K562 (cell line): Measurements from ENCODE around the gene TFPI2. TPM values are rescaled to one million over a fixed set of nuclear protein-coding genes. Genes with fewer than 3 reads are reported as not detected.

Source experiments
- ATAC-seq: fragments of 200-7000 bp; cut with Tn5 transposase; 3 replicates; pipeline ENCODE4 v1.9.1; 2020; ENCODE audit warnings: moderate library complexity
- BruUV-seq: library from RNA; stranded (reverse); fragments of 400-500 nt; replicated peaks from 2 replicates; lab custom pipeline; 2021; lab: Mats Ljungman, UMichigan
- CTCF ChIA-PET: fragments of 300-600 bp; formaldehyde crosslinking; extraction: SDS; loops from one replicate; lab custom pipeline; 2021; ENCODE audit warnings: low intra/inter-chr PET ratio; lab: Yijun Ruan, JAX
- POLR2A ChIA-PET: fragments of 300-600, 350-650 bp; sonication (Branson Sonifier 250); formaldehyde crosslinking; extraction: SDS; loops from one replicate; lab custom pipeline; 2021; ENCODE audit warnings: antibody characterized with exemption, inconsistent platforms; lab: Yijun Ruan, JAX
- DNase-seq, 4 experiments: peaks; one replicate each; pipeline versions ENCODE4 v3.0.0 to v3.0.0-alpha.2; 2011 to 2018; ENCODE audit warnings: low spot score in 3 of 4, mixed read lengths in 3 of 4; ENCODE audit errors: extremely low read depth in 1 of 4
- FAIRE-seq: peaks from 2 replicates; lab custom pipeline; 2011; peaks lifted over from hg19 to GRCh38; lab: Jason Lieb, UNC
- H2AFZ ChIP-seq: 2 replicates; pipeline ENCODE4 v1.6.0; 2011; ENCODE audit warnings: low read depth, low read length, control low read depth, inconsistent platforms
- H3K27ac ChIP-seq: fragments of 200-600 bp; 3 replicates; pipeline ENCODE4 v1.8.0; 2011; ENCODE audit warnings: low read depth, mild to moderate bottlenecking, control low read depth, inconsistent platforms, low read length, moderate library complexity, mixed read lengths; ENCODE audit errors: extremely low read depth
- H3K27me3 ChIP-seq, 2 experiments: fragments of 300-600 bp in 1 of 2; 2 replicates in 1 of 2; 3 replicates in 1 of 2; pipeline versions ENCODE4 v1.6.0 to v1.8.0; 2011; ENCODE audit warnings: inconsistent platforms in 2 of 2, low read length in 2 of 2, mild to moderate bottlenecking in 1 of 2, mixed read lengths in 1 of 2, moderate library complexity in 1 of 2; ENCODE audit not compliant: control insufficient read depth in 2 of 2, insufficient read depth in 2 of 2
- H3K36me3 ChIP-seq: fragments of 300-600 bp; 3 replicates; pipeline ENCODE4 v1.8.0; 2011; ENCODE audit warnings: mild to moderate bottlenecking, low read length, inconsistent platforms; ENCODE audit not compliant: control insufficient read depth, insufficient read depth
- H3K4me1 ChIP-seq, 2 experiments: fragments of 200-600 bp in 1 of 2; replicated peaks in 1 of 2; 2 replicates in 1 of 2; 3 replicates in 1 of 2; pipeline versions ENCODE4 v1.5.1 to v1.8.0; 2011; ENCODE audit warnings: inconsistent platforms in 2 of 2, low read length in 2 of 2, mild to moderate bottlenecking in 1 of 2, mixed read lengths in 1 of 2, moderate library complexity in 1 of 2; ENCODE audit not compliant: control insufficient read depth in 2 of 2, insufficient read depth in 2 of 2
- H3K4me2 ChIP-seq: 2 replicates; pipeline ENCODE4 v1.6.1; 2011; ENCODE audit warnings: low read length, control low read depth, inconsistent platforms, mixed read lengths; ENCODE audit not compliant: insufficient read depth
- H3K4me3 ChIP-seq: fragments of 200-600 bp; sonication (generic), shearing (Covaris generic); 2 replicates; pipeline ENCODE4 v1.5.1; 2016; ENCODE audit warnings: control low read depth, inconsistent platforms
- H3K79me2 ChIP-seq: fragments of 200-600 bp; 3 replicates; pipeline ENCODE4 v1.8.0; 2011; ENCODE audit warnings: low read length, inconsistent platforms; ENCODE audit not compliant: control insufficient read depth, insufficient read depth
- H3K9ac ChIP-seq, 2 experiments: 2 replicates each; pipeline versions ENCODE4 v1.6.0 to v1.6.1; 2011; ENCODE audit warnings: low read depth in 2 of 2, low read length in 2 of 2, control low read depth in 1 of 2, inconsistent platforms in 1 of 2, mild to moderate bottlenecking in 1 of 2, mixed read lengths in 1 of 2; ENCODE audit not compliant: insufficient read depth in 1 of 2
- H3K9me1 ChIP-seq: one replicate; pipeline ENCODE4 v1.6.0; 2011; ENCODE audit warnings: inconsistent platforms, mild to moderate bottlenecking, low read length, moderate library complexity; ENCODE audit not compliant: control insufficient read depth, insufficient read depth
- H3K9me3 ChIP-seq: replicated peaks from 2 replicates; pipeline ENCODE4 v1.5.1; 2011; ENCODE audit warnings: low read depth, low read length, inconsistent platforms; ENCODE audit not compliant: control insufficient read depth, insufficient read depth
- H4K20me1 ChIP-seq: replicated peaks from 2 replicates; pipeline ENCODE4 v1.6.1; 2011; ENCODE audit warnings: low read length, inconsistent platforms, mixed read lengths; ENCODE audit not compliant: control insufficient read depth, insufficient read depth
- ELF1 ChIP-seq: fragments of 200-800 bp; sonication (Bioruptor generic); IDR thresholded peaks from 2 replicates; pipeline ENCODE4 v1.6.1; 2016; ENCODE audit warnings: missing genetic modification characterization, missing compliant biosample characterization
- FOXM1 ChIP-seq, 2 experiments: fragments of 450-650 bp in 1 of 2; sonication (generic) in 1 of 2; formaldehyde crosslinking in 1 of 2; IDR thresholded peaks; 2 replicates each; pipeline versions ENCODE4 v1.6.1 to v1.9.0; 2017 to 2022; ENCODE audit warnings: low read depth in 2 of 2, mild to moderate bottlenecking in 2 of 2, missing genetic modification reagents in 1 of 2, moderate library complexity in 1 of 2
- GTF2A2 ChIP-seq: IDR thresholded peaks from 2 replicates; pipeline ENCODE4 v1.6.1; 2016; ENCODE audit warnings: mild to moderate bottlenecking, missing genetic modification characterization, missing compliant biosample characterization
- GTF2F1 ChIP-seq: IDR thresholded peaks from 2 replicates; pipeline ENCODE4 v1.6.1; 2011; ENCODE audit warnings: low read depth, low read length, improper control_type of control experiment
- HDAC8 ChIP-seq: fragments of 450-650 bp; IDR thresholded peaks from 2 replicates; pipeline ENCODE4 v1.6.1; 2016; ENCODE audit warnings: mild to moderate bottlenecking, missing genetic modification characterization, moderate library complexity, missing compliant biosample characterization
- HMGN3 ChIP-seq: IDR thresholded peaks from 2 replicates; pipeline ENCODE4 v1.6.1; 2011; ENCODE audit warnings: borderline replicate concordance, low read depth, mild to moderate bottlenecking, mixed read lengths, low read length; ENCODE audit not compliant: insufficient read length; ENCODE audit errors: extremely low read depth
- MAFK ChIP-seq: IDR thresholded peaks from 2 replicates; pipeline ENCODE4 v1.6.1; 2011; ENCODE audit warnings: low read length, improper control_type of control experiment
- PHF8 ChIP-seq: fragments of 200-600 bp; sonication (generic); IDR thresholded peaks from 2 replicates; pipeline ENCODE4 v1.6.1; 2012; ENCODE audit warnings: mixed run types, mild to moderate bottlenecking, inconsistent platforms, low read length, moderate library complexity, borderline replicate concordance
- RNF2 ChIP-seq: sonication (generic); IDR thresholded peaks from 2 replicates; pipeline ENCODE4 v1.6.1; 2016
- SAP30 ChIP-seq: fragments of 200-600 bp; sonication (generic); IDR thresholded peaks from 2 replicates; pipeline ENCODE4 v1.6.1; 2012; ENCODE audit warnings: borderline replicate concordance, low read depth, mild to moderate bottlenecking, moderate library complexity, low read length, control low read depth, inconsistent platforms; ENCODE audit not compliant: insufficient read depth, poor library complexity, severe bottlenecking
- SMARCE1 ChIP-seq: fragments of 450-650 bp; IDR thresholded peaks from 2 replicates; pipeline ENCODE4 v1.7.1; 2016; ENCODE audit warnings: mild to moderate bottlenecking
- SNRNP70 ChIP-seq: fragments of 200-400 bp; formaldehyde crosslinking; optimal IDR thresholded peaks from 2 replicates; pipeline ENCODE3; 2017; ENCODE audit warnings: low read depth, low read length
- TSC22D4 ChIP-seq: fragments of 450-650 bp; IDR thresholded peaks from 2 replicates; pipeline ENCODE4 v1.6.1; 2016; ENCODE audit warnings: missing genetic modification characterization, missing biosample characterization, control low read depth
- ZNF76 ChIP-seq: fragments of 250-450 bp; sonication (Bioruptor Pico); IDR thresholded peaks from 2 replicates; pipeline ENCODE4 v1.4.0; 2020; ENCODE audit warnings: mild to moderate bottlenecking, moderate library complexity, borderline replicate concordance
- ZNF79 ChIP-seq: fragments of 250-450 bp; sonication (Bioruptor Pico); IDR thresholded peaks from 2 replicates; pipeline ENCODE4 v1.4.0; 2020; ENCODE audit warnings: low read depth, mild to moderate bottlenecking, moderate library complexity
- WGBS: fragments of 100-300 bp; shearing (Covaris generic); methylation state at CpG from one replicate; pipeline ENCODE4 v1.1.6; 2016; ENCODE audit warnings: low coverage, mixed read lengths; ENCODE audit not compliant: insufficient coverage; ENCODE audit errors: missing lambda C conversion rate; 5-methylcytosine and 5-hydroxymethylcytosine counted together
- in situ Hi-C: fragments of 300-500 bp; cut with MboI; formaldehyde crosslinking; loops from 4 replicates; pipeline ENCODE4 v1.15.0; 2018; ENCODE audit warnings: inconsistent platforms, mixed read lengths
- intact Hi-C: fragments of 100-400 bp; cut with micrococcal nuclease; formaldehyde crosslinking; loops from 2 replicates; pipeline ENCODE4 v1.14.2; 2022
- polyA plus RNA-seq, 8 experiments: library from polyadenylated mRNA; depleted of rRNA in 4 of 8; stranded (reverse) in 5 of 8; unstranded in 3 of 8; fragments of >200 nt; fragmentation: Nextera tagmentation in 2 of 8; fragmentation: Illumina TruSeq in 1 of 8; extraction: Ambion mirVana in 2 of 8; extraction: Trizol in 1 of 8; gene quantifications; 2 replicates each; pipeline versions ENCODE4 v1.2.1 to v1.2.3, GENCODE V29; 2011 to 2014; ENCODE audit warnings: inconsistent platforms in 1 of 8, missing spikeins in 1 of 8
- total RNA-seq, 7 experiments: library from RNA; depleted of rRNA in 6 of 7; stranded (reverse); fragments of >200 nt in 6 of 7; fragmentation: Illumina TruSeq in 2 of 7; extraction: Trizol in 2 of 7; gene quantifications; 2 replicates each; pipeline versions ENCODE4 v1.2.1 to v1.2.3, GENCODE V29; 2011 to 2021; ENCODE audit warnings: low replicate concordance in 1 of 7
- TF ChIP-seq, protein P1 (sequence below): fragments of 450-650 bp; conservative IDR thresholded peaks from 2 replicates; pipeline ENCODE4 v1.6.1; 2016; ENCODE audit warnings: missing genetic modification characterization, low read depth, mild to moderate bottlenecking, control low read depth, missing compliant biosample characterization
- TF ChIP-seq, protein P2 (sequence below): fragments of 250-450 bp; sonication (Bioruptor Pico); IDR thresholded peaks from 2 replicates; pipeline ENCODE4 v1.8.0; 2022; ENCODE audit warnings: inconsistent platforms
- TF ChIP-seq, protein P3 (sequence below): sonication (generic); formaldehyde crosslinking; IDR thresholded peaks from 2 replicates; pipeline ENCODE4 v1.9.0; 2022; ENCODE audit warnings: mild to moderate bottlenecking, missing genetic modification reagents

Gene TFPI2
- total and polyA plus RNA-seq, 9 of the 15 experiments (the other 6 are each of a cell fraction or from before 2014, with no cell fraction given): 0.07 to 0.25 (median 0.11) TPM; not detected in 4

DNA sequence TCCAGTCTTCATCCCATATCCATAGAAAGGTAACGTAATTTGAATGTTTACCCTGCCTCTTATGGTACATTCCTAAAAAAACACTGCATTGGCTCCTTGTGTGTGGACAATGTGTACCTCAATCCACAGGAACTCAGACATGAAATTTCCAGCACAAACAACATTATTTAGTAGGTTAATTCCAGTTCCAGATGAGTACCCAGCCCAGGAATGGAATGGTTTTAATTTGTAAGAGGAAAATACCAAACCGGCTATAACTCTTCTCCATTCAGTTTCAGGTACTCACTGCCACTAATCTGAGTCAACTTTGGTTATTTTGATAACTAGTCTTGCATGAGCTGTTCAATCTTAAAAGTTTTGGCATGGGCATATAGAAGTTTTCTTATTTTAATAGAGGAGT lies 39.0 kb downstream of the TFPI2 start:
- CTCF ChIA-PET: no interaction called here
- Histone ChIP-seq H3K9me1 (no peaks in the 10 kb centered on the region), H3K36me3 (no peaks in the 10 kb centered on the region), H3K9me3 (no peaks in the 10 kb centered on the region), H3K9ac (no peak overlapping the region), H3K4me1 (no peaks in the 10 kb centered on the region), H3K27me3 (no peaks in the 10 kb centered on the region), H2AFZ (no peak overlapping the region), H3K4me2 (no peak overlapping the region), H4K20me1 (no peaks in the 10 kb centered on the region), H3K4me3 (no peak overlapping the region), H3K79me2 (no peaks in the 10 kb centered on the region), H3K27ac (no peak overlapping the region)
- in situ Hi-C loops: no loop called here
- TF ChIP-seq, protein P1, sequence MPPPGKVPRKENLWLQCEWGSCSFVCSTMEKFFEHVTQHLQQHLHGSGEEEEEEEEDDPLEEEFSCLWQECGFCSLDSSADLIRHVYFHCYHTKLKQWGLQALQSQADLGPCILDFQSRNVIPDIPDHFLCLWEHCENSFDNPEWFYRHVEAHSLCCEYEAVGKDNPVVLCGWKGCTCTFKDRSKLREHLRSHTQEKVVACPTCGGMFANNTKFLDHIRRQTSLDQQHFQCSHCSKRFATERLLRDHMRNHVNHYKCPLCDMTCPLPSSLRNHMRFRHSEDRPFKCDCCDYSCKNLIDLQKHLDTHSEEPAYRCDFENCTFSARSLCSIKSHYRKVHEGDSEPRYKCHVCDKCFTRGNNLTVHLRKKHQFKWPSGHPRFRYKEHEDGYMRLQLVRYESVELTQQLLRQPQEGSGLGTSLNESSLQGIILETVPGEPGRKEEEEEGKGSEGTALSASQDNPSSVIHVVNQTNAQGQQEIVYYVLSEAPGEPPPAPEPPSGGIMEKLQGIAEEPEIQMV (tag): no peak
- no peak for TF ChIP-seq GTF2A2 (tag)
- no peak for TF ChIP-seq ZNF79 (CRISPR knock-in tag)
- no peak for TF ChIP-seq SNRNP70
- TF ChIP-seq FOXM1 (IDR thresholded peaks at IDR 0.05; ENCODE audit: low read depth): no peak
- TF ChIP-seq FOXM1 (CRISPR knock-in tag; IDR thresholded peaks at IDR 0.05; ENCODE audit: low read depth): no peak
- TF ChIP-seq TSC22D4 (tag): no peak
- TF ChIP-seq GTF2F1: no peak
- no peak for TF ChIP-seq ZNF76 (CRISPR knock-in tag)
- no peak for TF ChIP-seq PHF8
- TF ChIP-seq, protein P2, sequence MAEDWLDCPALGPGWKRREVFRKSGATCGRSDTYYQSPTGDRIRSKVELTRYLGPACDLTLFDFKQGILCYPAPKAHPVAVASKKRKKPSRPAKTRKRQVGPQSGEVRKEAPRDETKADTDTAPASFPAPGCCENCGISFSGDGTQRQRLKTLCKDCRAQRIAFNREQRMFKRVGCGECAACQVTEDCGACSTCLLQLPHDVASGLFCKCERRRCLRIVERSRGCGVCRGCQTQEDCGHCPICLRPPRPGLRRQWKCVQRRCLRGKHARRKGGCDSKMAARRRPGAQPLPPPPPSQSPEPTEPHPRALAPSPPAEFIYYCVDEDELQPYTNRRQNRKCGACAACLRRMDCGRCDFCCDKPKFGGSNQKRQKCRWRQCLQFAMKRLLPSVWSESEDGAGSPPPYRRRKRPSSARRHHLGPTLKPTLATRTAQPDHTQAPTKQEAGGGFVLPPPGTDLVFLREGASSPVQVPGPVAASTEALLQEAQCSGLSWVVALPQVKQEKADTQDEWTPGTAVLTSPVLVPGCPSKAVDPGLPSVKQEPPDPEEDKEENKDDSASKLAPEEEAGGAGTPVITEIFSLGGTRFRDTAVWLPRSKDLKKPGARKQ (CRISPR knock-in tag): no peak
- TF ChIP-seq ELF1 (tag): no peak
- no peak for TF ChIP-seq SMARCE1
- no peak for TF ChIP-seq RNF2
- TF ChIP-seq SAP30: no peak
- TF ChIP-seq HDAC8 (tag): no peak
- TF ChIP-seq MAFK: no peak
- no peak for TF ChIP-seq HMGN3
- TF ChIP-seq, protein P3, sequence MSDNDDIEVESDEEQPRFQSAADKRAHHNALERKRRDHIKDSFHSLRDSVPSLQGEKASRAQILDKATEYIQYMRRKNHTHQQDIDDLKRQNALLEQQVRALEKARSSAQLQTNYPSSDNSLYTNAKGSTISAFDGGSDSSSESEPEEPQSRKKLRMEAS (CRISPR knock-in tag): no peak
- intact Hi-C loops: no loop called here
- POLR2A ChIA-PET: no interaction called here
- no peak for DNase-seq
- no peak for FAIRE-seq
- ATAC-seq: no peak
- no TSS peak for BruUV-seq
- 0% methylated on average over 2 of the region's 2 CpGs for WGBS
